ENCODE results near the gene DIP2C. TPM values are rescaled to one million over a fixed set of nuclear protein-coding genes. Genes with fewer than 3 reads are reported as not detected.
A peak's percentile ranks its signal among the peaks of the same experiment; 100 is the strongest.

Gene DIP2C
- total RNA-seq, 2 donors from 2014 or later, result 9.6 to 11.9 TPM

GRCh38 chr10:311901-312665 lies 377.4 kb downstream of the DIP2C start:
- whole genome bisulfite sequencing, 2 donors, result 58 to 64% methylated on average over 14 of the region's 14 CpGs

GRCh38 chr10:310976-311639 lies 378.4 kb downstream of the DIP2C start:
- no peaks in the 10 kb centered on the region for H3K36me3 ChIP-seq (replicated peaks in 1 of 2; ENCODE audit: insufficient read depth in 1 of 2, low read depth in 2 of 2)

More at GRCh38 chr10:311901-312665, 377.4 kb downstream of the DIP2C start:
- Histone ChIP-seq H3K4me1 (peaks cover 48% of the 10 kb centered on the region), H3K36me3 (replicated peaks in 1 of 2; ENCODE audit: insufficient read depth in 1 of 2, low read depth in 2 of 2) (no peaks in the 10 kb centered on the region), H3K27ac (peak overlapping the region; percentile 2 to 69 (median 54)), H3K27me3 (no peaks in the 10 kb centered on the region), H3K4me3 (no peak overlapping the region), H3K9me3 (no peaks in the 10 kb centered on the region)
- intact Hi-C loops (cut with DNase I), result no loop called here
- peak; percentile 34 for ATAC-seq
- peak in 3 of 4 donors; percentile 30 to 51 (median 35) for DNase-seq
- no peak for TF ChIP-seq CTCF (IDR thresholded peaks at IDR 0.05)
- peak in 1 of 3 donors; percentile 33 for TF ChIP-seq POLR2A (IDR thresholded peaks at IDR 0.05)

GRCh38 chr10:310371-310770 lies 379.1 kb downstream of the DIP2C start:
- Histone ChIP-seq H3K27me3 (no peaks in the 10 kb centered on the region), H3K36me3 (replicated peaks in 1 of 2; ENCODE audit: insufficient read depth in 1 of 2, low read depth in 2 of 2) (no peaks in the 10 kb centered on the region), H3K4me3 (no peak overlapping the region), H3K27ac (no peak overlapping the region), H3K4me1 (peaks cover 59% of the 10 kb centered on the region), H3K9me3 (no peaks in the 10 kb centered on the region)
- ATAC-seq (no peak), DNase-seq (no peak)
- intact Hi-C loops (cut with DNase I), result no loop called here
- TF ChIP-seq POLR2A (IDR thresholded peaks at IDR 0.05), result no peak
- 78 to 85% methylated on average over 5 of the region's 5 CpGs for WGBS, 2 donors

More at GRCh38 chr10:310976-311639, 378.4 kb downstream of the DIP2C start:
- Histone ChIP-seq H3K9me3 (no peaks in the 10 kb centered on the region), H3K27me3 (no peaks in the 10 kb centered on the region), H3K4me1 (peaks cover 58% of the 10 kb centered on the region), H3K4me3 (no peak overlapping the region), H3K27ac (peak overlapping the region in 3 of 4 donors; percentile 44 to 69 (median 63))
- 93 to 94% methylated on average over 25 of the region's 25 CpGs for WGBS, 2 donors
- DNase-seq (no peak), ATAC-seq (no peak)
- intact Hi-C loops (cut with DNase I), result no loop called here
- TF ChIP-seq POLR2A (IDR thresholded peaks at IDR 0.05) (no peak), CTCF (IDR thresholded peaks at IDR 0.05) (no peak)

GRCh38 chr10:308572-309085 lies 380.8 kb downstream of the DIP2C start:
- Histone ChIP-seq H3K36me3 (replicated peaks in 1 of 2; ENCODE audit: insufficient read depth in 1 of 2, low read depth in 2 of 2) (no peaks in the 10 kb centered on the region), H3K4me3 (no peak overlapping the region), H3K9me3 (no peaks in the 10 kb centered on the region), H3K4me1 (peaks cover 59% of the 10 kb centered on the region), H3K27ac (peak overlapping the region; percentile 77 to 90 (median 86)), H3K27me3 (no peaks in the 10 kb centered on the region)
- WGBS, 2 donors, result 15 to 50% methylated on average over 13 to 15 of the region's 15 CpGs
- peak; percentile 75 to 83 (median 78) for DNase-seq
- intact Hi-C loops (cut with DNase I), result no loop called here
- peak in 1 of 3 donors; percentile 31 for TF ChIP-seq POLR2A (IDR thresholded peaks at IDR 0.05)
- TF ChIP-seq CTCF (IDR thresholded peaks at IDR 0.05), result no peak
- peak; percentile 78 for ATAC-seq

- no peaks in the 10 kb centered on the region for H3K36me3 ChIP-seq (replicated peaks in 1 of 2; ENCODE audit: insufficient read depth in 1 of 2, low read depth in 2 of 2)
- DNase-seq (peak; percentile 36 to 54 (median 46)), ATAC-seq (peak; percentile 50)
- peak overlapping the region; percentile 77 to 90 (median 86) for H3K27ac ChIP-seq
- 41 to 62% methylated on average over 5 to 11 of the region's 11 CpGs for WGBS, 2 donors
- TF ChIP-seq POLR2A (IDR thresholded peaks at IDR 0.05), result peak in 1 of 3 donors; percentile 28
- TF ChIP-seq CTCF (IDR thresholded peaks at IDR 0.05), result peak in 3 of 7 experiments; percentile 11 to 14 (median 11)
- no peak overlapping the region for H3K4me3 ChIP-seq
- intact Hi-C loops (cut with DNase I), result no loop called here
- no peaks in the 10 kb centered on the region for H3K9me3 ChIP-seq
- H3K27me3 ChIP-seq, result no peaks in the 10 kb centered on the region
- H3K4me1 ChIP-seq, result peaks cover 59% of the 10 kb centered on the region
Observed at GRCh38 chr10:308101-308500, 381.4 kb downstream of the DIP2C start.
